SK-N-SH (cell line): Measurements from ENCODE around the gene MPIG6B. TPM values are rescaled to one million over a fixed set of nuclear protein-coding genes. Genes with fewer than 3 reads are reported as not detected.

ENCODE experiments used
- CTCF ChIA-PET: fragments of 300-600, 350-600 bp; formaldehyde crosslinking; extraction: SDS; loops from one replicate; lab custom pipeline; 2021; lab: Yijun Ruan, JAX
- POLR2A ChIA-PET: fragments of 350-600 bp; sonication (Branson Sonifier 250); formaldehyde crosslinking; extraction: SDS; loops from one replicate; lab custom pipeline; 2020; ENCODE audit warnings: antibody characterized with exemption, inconsistent platforms; lab: Yijun Ruan, JAX
- DNase-seq: peaks from one replicate; pipeline ENCODE4 v3.0.0; 2012
- H2AFZ ChIP-seq: fragments of 200-600 bp; sonication (generic); 2 replicates; pipeline ENCODE4 v1.8.1; 2016; ENCODE audit warnings: antibody characterized with exemption, mild to moderate bottlenecking, low read depth
- H3F3A ChIP-seq: fragments of 200-600 bp; sonication (generic); replicated peaks from 2 replicates; pipeline ENCODE3; 2016; ENCODE audit warnings: antibody characterized with exemption, mild to moderate bottlenecking; ENCODE audit not compliant: insufficient read depth
- H3K27ac ChIP-seq, 2 experiments: fragments of 200-500 bp in 1 of 2; fragments of 200-600 bp in 1 of 2; sonication (Bioruptor generic) in 1 of 2; sonication (generic), shearing (Covaris generic) in 1 of 2; 2 replicates each; pipeline versions ENCODE4 v1.5.1 to v1.6.1; 2014 to 2016; ENCODE audit warnings: low read depth in 2 of 2, inconsistent platforms in 1 of 2, low read length in 1 of 2, mild to moderate bottlenecking in 1 of 2, mixed read lengths in 1 of 2
- H3K27me3 ChIP-seq: fragments of 200-600 bp; sonication (generic), shearing (Covaris generic); 2 replicates; pipeline ENCODE4 v1.6.1; 2016; ENCODE audit warnings: mixed run types; ENCODE audit not compliant: insufficient read depth
- H3K36me3 ChIP-seq, 2 experiments: fragments of 200-500 bp in 1 of 2; fragments of 200-600 bp in 1 of 2; sonication (Bioruptor generic) in 1 of 2; sonication (generic) in 1 of 2; replicated peaks in 1 of 2; 2 replicates each; pipeline versions ENCODE3 to v1.5.1; 2014 to 2016; ENCODE audit warnings: low read length in 1 of 2, mild to moderate bottlenecking in 1 of 2; ENCODE audit not compliant: insufficient read depth in 2 of 2, control insufficient read depth in 1 of 2
- H3K4me1 ChIP-seq, 2 experiments: fragments of 200-500 bp in 1 of 2; fragments of 200-600 bp in 1 of 2; sonication (Bioruptor generic) in 1 of 2; sonication (generic), shearing (Covaris generic) in 1 of 2; 2 replicates each; pipeline versions ENCODE4 v1.5.1 to v1.6.1; 2014 to 2016; ENCODE audit warnings: low read depth in 1 of 2, low read length in 1 of 2, mixed run types in 1 of 2; ENCODE audit not compliant: insufficient read depth in 2 of 2, control insufficient read depth in 1 of 2
- H3K4me2 ChIP-seq: fragments of 200-600 bp; sonication (generic), shearing (Covaris generic); 2 replicates; pipeline ENCODE4 v1.6.1; 2017; ENCODE audit warnings: mixed run types
- H3K4me3 ChIP-seq, 2 experiments: fragments of 200-500 bp in 1 of 2; fragments of 200-600 bp in 1 of 2; sonication (Bioruptor generic) in 1 of 2; sonication (generic), shearing (Covaris generic) in 1 of 2; 2 replicates each; pipeline versions ENCODE4 v1.5.1 to v1.8.1; 2014 to 2016; ENCODE audit warnings: low read depth in 2 of 2, inconsistent platforms in 1 of 2, low read length in 1 of 2, mild to moderate bottlenecking in 1 of 2, mixed read lengths in 1 of 2, moderate library complexity in 1 of 2
- H3K79me2 ChIP-seq: fragments of 200-600 bp; sonication (generic); 2 replicates; pipeline ENCODE4 v1.8.1; 2017; ENCODE audit warnings: mild to moderate bottlenecking; ENCODE audit not compliant: insufficient read depth
- H3K9ac ChIP-seq: fragments of 200-600 bp; sonication (generic); 2 replicates; pipeline ENCODE4 v1.6.1; 2017; ENCODE audit warnings: mixed run types
- H3K9me2 ChIP-seq: fragments of 200-600 bp; sonication (generic); 2 replicates; pipeline ENCODE4 v1.6.1; 2017; ENCODE audit warnings: mixed run types
- H3K9me3 ChIP-seq: fragments of 200-600 bp; sonication (generic); 2 replicates; pipeline ENCODE4 v1.6.1; 2017; ENCODE audit warnings: mixed run types, mild to moderate bottlenecking, moderate library complexity
- H4K20me1 ChIP-seq: fragments of 200-600 bp; sonication (generic); 2 replicates; pipeline ENCODE4 v1.6.1; 2017; ENCODE audit warnings: mild to moderate bottlenecking, mixed run types; ENCODE audit not compliant: insufficient read depth
- ELF1 ChIP-seq: IDR thresholded peaks from 2 replicates; pipeline ENCODE4 v1.4.0; 2012
- EP300 ChIP-seq, 2 experiments: IDR thresholded peaks; 2 replicates each; pipeline versions ENCODE4 v1.4.0 to v1.6.1; 2012; ENCODE audit warnings: borderline replicate concordance in 1 of 2, low read depth in 1 of 2, low read length in 1 of 2
- FOSL2 ChIP-seq: IDR thresholded peaks from 2 replicates; pipeline ENCODE4 v1.4.0; 2012; ENCODE audit warnings: low read depth, mild to moderate bottlenecking, moderate library complexity, borderline replicate concordance
- FOXJ3 ChIP-seq: sonication (generic); formaldehyde crosslinking; IDR thresholded peaks from 2 replicates; pipeline ENCODE4 v1.5.1; 2020; ENCODE audit warnings: mild to moderate bottlenecking, missing genetic modification reagents
- FOXM1 ChIP-seq: IDR thresholded peaks from 2 replicates; pipeline ENCODE4 v1.4.0; 2012; ENCODE audit warnings: low read depth, mild to moderate bottlenecking
- GABPA ChIP-seq: IDR thresholded peaks from 2 replicates; pipeline ENCODE4 v1.4.0; 2012; ENCODE audit warnings: low read depth, mild to moderate bottlenecking
- JUND ChIP-seq: IDR thresholded peaks from 2 replicates; pipeline ENCODE4 v1.4.0; 2012
- MXI1 ChIP-seq: IDR thresholded peaks from 2 replicates; pipeline ENCODE4 v1.6.1; 2012; ENCODE audit warnings: mild to moderate bottlenecking, low read depth, low read length, improper control_type of control experiment
- POLR2AphosphoS5 ChIP-seq: IDR thresholded peaks from 2 replicates; pipeline ENCODE4 v1.6.1; 2012; ENCODE audit warnings: low read depth, low read length
- RXRA ChIP-seq: IDR thresholded peaks from 2 replicates; pipeline ENCODE4 v1.4.0; 2012; ENCODE audit warnings: low read depth, mild to moderate bottlenecking, borderline replicate concordance
- SMC3 ChIP-seq: IDR thresholded peaks from 2 replicates; pipeline ENCODE4 v1.6.1; 2012; ENCODE audit warnings: low read depth, low read length, improper control_type of control experiment
- TAF1 ChIP-seq: IDR thresholded peaks from 2 replicates; pipeline ENCODE4 v1.6.1; 2012; ENCODE audit warnings: low read depth, mild to moderate bottlenecking, low read length, moderate library complexity, borderline replicate concordance
- TCF12 ChIP-seq: IDR thresholded peaks from 2 replicates; pipeline ENCODE4 v1.4.0; 2012
- WGBS: methylation state at CpG from one replicate; pipeline ENCODE4 v1.1.6; 2017; ENCODE audit warnings: low lambda C conversion rate; 5-methylcytosine and 5-hydroxymethylcytosine counted together
- polyA plus RNA-seq, 3 experiments: library from polyadenylated mRNA; depleted of rRNA; stranded (reverse); fragments of >200 nt; gene quantifications; 2 replicates each; pipeline ENCODE4 v1.2.3, GENCODE V29; 2012
- TF ChIP-seq, protein P1 (sequence below): IDR thresholded peaks from 2 replicates; pipeline ENCODE4; 2012
- TF ChIP-seq, protein P2 (sequence below): fragments of 150-350 bp; IDR thresholded peaks from 2 replicates; pipeline ENCODE4 v1.6.1; 2016; ENCODE audit warnings: mild to moderate bottlenecking, low read depth, low read length
- TF ChIP-seq, protein P3 (sequence below): IDR thresholded peaks from 2 replicates; pipeline ENCODE4 v1.4.0; 2012; ENCODE audit warnings: low read depth
- TF ChIP-seq, protein P4 (sequence below): IDR thresholded peaks from 2 replicates; pipeline ENCODE4 v1.4.0; 2012; ENCODE audit warnings: low read depth, borderline replicate concordance

Gene MPIG6B
- polyA plus RNA-seq, 1 of the 3 experiments (the other 2 are of a cell fraction) = not detected

DNA sequence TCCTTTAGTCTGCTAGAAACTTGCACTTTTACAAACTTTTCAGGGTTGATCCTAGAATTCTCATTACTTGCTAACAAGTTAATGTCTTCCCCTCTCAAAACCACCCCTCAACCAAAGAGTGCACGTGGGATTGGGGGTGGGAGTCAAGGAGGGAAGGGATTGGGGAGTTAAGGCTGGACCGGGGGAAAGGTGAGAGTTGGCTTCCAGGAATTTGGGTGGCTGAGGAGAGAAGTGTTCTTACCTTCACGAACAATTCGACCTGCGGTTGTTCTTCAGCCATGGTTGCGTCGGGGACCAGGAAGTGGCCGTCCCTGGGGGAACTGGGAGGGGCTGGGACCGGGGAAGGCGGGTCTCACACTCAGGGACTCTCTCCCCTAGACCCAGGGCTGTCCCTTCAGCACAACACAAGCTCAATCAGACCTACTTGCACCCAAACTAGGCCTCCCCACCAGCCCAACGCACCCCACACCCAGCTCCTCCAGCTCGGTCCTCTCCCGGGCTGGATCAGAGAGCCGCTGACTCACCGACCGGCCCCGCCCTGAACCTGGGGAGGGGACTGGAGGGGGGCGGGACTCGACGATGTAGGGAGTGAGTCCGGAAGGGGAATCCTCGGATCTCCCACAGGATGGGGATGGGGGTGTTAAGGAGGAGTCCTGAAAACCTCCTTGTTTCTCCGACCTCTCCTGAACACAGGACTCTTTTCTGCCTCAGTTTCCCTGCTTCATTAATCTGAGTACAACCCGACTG lies 13.0 kb downstream of the MPIG6B start, which contains the start of gene CLIC1 (continued):
- TF ChIP-seq, protein P1, sequence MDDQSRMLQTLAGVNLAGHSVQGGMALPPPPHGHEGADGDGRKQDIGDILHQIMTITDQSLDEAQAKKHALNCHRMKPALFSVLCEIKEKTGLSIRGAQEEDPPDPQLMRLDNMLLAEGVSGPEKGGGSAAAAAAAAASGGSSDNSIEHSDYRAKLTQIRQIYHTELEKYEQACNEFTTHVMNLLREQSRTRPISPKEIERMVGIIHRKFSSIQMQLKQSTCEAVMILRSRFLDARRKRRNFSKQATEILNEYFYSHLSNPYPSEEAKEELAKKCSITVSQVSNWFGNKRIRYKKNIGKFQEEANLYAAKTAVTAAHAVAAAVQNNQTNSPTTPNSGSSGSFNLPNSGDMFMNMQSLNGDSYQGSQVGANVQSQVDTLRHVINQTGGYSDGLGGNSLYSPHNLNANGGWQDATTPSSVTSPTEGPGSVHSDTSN = peak; percentile 19; the same call in 1 of the 2 replicates
- peak; percentile 95 for TF ChIP-seq POLR2AphosphoS5
- TF ChIP-seq FOSL2 = peak; percentile 85
- no peak for TF ChIP-seq FOXJ3
- TF ChIP-seq TAF1 = peak; percentile 55
- TF ChIP-seq, protein P2, sequence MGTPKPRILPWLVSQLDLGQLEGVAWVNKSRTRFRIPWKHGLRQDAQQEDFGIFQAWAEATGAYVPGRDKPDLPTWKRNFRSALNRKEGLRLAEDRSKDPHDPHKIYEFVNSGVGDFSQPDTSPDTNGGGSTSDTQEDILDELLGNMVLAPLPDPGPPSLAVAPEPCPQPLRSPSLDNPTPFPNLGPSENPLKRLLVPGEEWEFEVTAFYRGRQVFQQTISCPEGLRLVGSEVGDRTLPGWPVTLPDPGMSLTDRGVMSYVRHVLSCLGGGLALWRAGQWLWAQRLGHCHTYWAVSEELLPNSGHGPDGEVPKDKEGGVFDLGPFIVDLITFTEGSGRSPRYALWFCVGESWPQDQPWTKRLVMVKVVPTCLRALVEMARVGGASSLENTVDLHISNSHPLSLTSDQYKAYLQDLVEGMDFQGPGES = no peak
- no peak for TF ChIP-seq RXRA
- TF ChIP-seq MXI1 = peak; percentile 71
- TF ChIP-seq JUND = peak; percentile 73
- no peak for TF ChIP-seq TCF12
- TF ChIP-seq EP300 (IDR thresholded peaks at IDR 0.05; ENCODE audit: borderline replicate concordance in 1 of 2, low read depth in 1 of 2, low read length in 1 of 2) = no peak
- TF ChIP-seq, protein P3, sequence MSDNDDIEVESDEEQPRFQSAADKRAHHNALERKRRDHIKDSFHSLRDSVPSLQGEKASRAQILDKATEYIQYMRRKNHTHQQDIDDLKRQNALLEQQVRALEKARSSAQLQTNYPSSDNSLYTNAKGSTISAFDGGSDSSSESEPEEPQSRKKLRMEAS = peak; percentile 62

DNA sequence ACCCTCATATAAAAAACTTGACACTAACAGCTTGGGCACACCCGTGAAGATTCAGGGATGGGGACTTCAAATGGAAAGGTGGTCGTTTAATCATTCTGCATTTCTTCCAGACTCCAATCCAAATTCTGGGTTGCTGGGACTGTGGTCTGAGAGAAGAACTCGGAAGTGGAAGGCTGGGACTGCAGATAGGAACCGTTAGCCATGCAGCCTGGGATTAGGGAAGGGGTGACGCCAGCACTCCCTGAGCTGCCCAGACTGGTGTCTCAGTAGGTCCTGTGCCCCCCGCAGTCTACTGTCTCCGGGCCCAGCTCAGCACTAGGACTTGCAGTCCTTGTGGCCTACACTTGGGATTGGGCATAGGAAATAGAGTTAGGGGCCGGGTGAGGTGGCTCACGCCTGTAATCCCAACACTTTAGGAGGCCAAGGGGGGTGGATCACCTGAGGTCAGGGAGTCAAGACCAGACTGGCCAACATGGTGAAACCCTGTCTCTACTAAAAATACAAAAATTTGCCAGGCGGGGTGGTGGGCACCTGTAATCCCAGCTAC lies 13.7 kb downstream of the MPIG6B start:
- POLR2A ChIA-PET = interaction anchor here (1.8 to 2.1 kb wide), 2 partner anchors 58 to 78 kb away, joined by 3 to 5 read pairs; partner anchors contain the start of genes HSPA1A and HSPA1L
- H3F3A ChIP-seq = peaks cover 45% of the 10 kb centered on the region
- CTCF ChIA-PET = interaction anchor here (0.8 to 5.5 kb wide), 3 partner anchors 12 to 94 kb away, joined by 4 to 23 read pairs (median 9); no protein-coding TSS in a partner anchor
- peak overlapping the region; percentile 97 for H3K9ac ChIP-seq
- H4K20me1 ChIP-seq = peaks cover 21% of the 10 kb centered on the region
- H3K79me2 ChIP-seq = peaks cover 68% of the 10 kb centered on the region
- peak overlapping the region; percentile 88 to 90 for H3K27ac ChIP-seq
- peaks cover 22 to 31% of the 10 kb centered on the region in 2 experiments; a peak in 3 of 4 replicates for H3K4me1 ChIP-seq
- H3K4me3 ChIP-seq = peak overlapping the region; percentile 85 to 86
- TF ChIP-seq FOXM1 (no peak), GABPA (no peak), FOSL2 (no peak), MXI1 (no peak), ELF1 (no peak), SMC3 (no peak)
- TF ChIP-seq, protein P3 = no peak
- TF ChIP-seq, protein P4, sequence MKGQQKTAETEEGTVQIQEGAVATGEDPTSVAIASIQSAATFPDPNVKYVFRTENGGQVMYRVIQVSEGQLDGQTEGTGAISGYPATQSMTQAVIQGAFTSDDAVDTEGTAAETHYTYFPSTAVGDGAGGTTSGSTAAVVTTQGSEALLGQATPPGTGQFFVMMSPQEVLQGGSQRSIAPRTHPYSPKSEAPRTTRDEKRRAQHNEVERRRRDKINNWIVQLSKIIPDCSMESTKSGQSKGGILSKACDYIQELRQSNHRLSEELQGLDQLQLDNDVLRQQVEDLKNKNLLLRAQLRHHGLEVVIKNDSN = no peak
- no peaks in the 10 kb centered on the region for H3K27me3 ChIP-seq
- DNase-seq = no peak
- peak overlapping the region; percentile 99 for H3K4me2 ChIP-seq
- H3K36me3 ChIP-seq = peaks cover 21 to 32% of the 10 kb centered on the region in 2 experiments
- H3K9me2 ChIP-seq = no peaks in the 10 kb centered on the region
- H2AFZ ChIP-seq = 0 out of 2 replicates have a peak overlapping the region, but pooled peaks have one; percentile 15
- WGBS = 68% methylated on average over 8 of the region's 10 CpGs
- H3K9me3 ChIP-seq = no peaks in the 10 kb centered on the region
